ENCODE data around the gene KIF11.

The KIF11 gene

DNA sequence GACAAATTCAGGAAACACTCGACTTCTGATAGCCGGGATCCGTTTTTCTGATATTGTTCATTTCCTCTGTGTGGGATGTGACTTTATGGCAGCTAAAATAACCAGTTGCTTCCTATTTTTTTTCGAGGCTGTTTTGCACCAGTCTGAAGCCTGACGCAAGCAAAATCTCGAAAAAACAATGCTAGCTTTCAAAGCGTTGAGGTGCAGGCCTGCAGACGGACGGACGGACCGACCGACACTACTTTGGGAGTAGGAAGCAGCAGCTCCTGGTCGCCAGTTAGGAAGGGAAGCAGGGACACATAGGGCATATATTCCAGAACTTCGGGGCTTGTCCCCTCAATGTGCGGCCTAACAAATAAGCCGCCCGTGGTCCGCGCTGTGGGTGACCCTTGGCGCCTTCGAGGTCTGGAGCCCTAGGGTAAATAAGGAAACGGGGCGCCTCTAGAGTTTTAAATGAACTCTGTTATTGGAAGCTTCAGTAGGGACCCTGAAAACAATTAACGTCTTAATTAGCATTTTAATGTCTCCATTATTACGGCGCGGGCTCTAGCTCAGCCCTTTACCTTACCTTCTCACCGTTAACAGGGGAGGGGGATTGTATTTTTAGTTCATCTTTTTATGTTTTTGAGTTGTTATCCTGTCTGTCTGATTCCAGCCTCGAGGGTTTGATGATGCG, 98.1 kb downstream of the KIF11 start:
- peaks cover 29% of the 10 kb centered on the region for H3F3A ChIP-seq (ENCODE audit: control insufficient read depth, insufficient read depth)
- peaks cover 8% of the 10 kb centered on the region for H3K36me3 ChIP-seq (ENCODE audit: control insufficient read depth, low read length)
- no peaks in the 10 kb centered on the region for H3K9me2 ChIP-seq (replicated peaks; ENCODE audit: control insufficient read depth, low read length)
- 0 out of 2 replicates have a peak, but pooled peaks cover 4% of the 10 kb centered on the region for H4K20me1 ChIP-seq (ENCODE audit: control insufficient read depth, insufficient read depth, low read depth, low read length)
- TF ChIP-seq, protein P1, sequence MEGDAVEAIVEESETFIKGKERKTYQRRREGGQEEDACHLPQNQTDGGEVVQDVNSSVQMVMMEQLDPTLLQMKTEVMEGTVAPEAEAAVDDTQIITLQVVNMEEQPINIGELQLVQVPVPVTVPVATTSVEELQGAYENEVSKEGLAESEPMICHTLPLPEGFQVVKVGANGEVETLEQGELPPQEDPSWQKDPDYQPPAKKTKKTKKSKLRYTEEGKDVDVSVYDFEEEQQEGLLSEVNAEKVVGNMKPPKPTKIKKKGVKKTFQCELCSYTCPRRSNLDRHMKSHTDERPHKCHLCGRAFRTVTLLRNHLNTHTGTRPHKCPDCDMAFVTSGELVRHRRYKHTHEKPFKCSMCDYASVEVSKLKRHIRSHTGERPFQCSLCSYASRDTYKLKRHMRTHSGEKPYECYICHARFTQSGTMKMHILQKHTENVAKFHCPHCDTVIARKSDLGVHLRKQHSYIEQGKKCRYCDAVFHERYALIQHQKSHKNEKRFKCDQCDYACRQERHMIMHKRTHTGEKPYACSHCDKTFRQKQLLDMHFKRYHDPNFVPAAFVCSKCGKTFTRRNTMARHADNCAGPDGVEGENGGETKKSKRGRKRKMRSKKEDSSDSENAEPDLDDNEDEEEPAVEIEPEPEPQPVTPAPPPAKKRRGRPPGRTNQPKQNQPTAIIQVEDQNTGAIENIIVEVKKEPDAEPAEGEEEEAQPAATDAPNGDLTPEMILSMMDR (IDR thresholded peaks at IDR 0.05; ENCODE audit: low read depth, low read length, poor library complexity, severe bottlenecking) = no peak
- no peak; the same call in 1 of the 2 replicates for TF ChIP-seq EZH2phosphoT487 (IDR thresholded peaks at IDR 0.05; ENCODE audit: borderline replicate concordance, low read length)
- H3K27me3 ChIP-seq (ENCODE audit: control insufficient read depth, low read length) = peaks cover 56% of the 10 kb centered on the region
- peak overlapping the region; percentile 84 for H3K4me3 ChIP-seq (ENCODE audit: low read length)
- H3K9me3 ChIP-seq (ENCODE audit: control insufficient read depth, insufficient read depth, low read length) = no peaks in the 10 kb centered on the region
- peak overlapping the region; percentile 97 for H3K4me2 ChIP-seq (ENCODE audit: low read length)
- H3K27ac ChIP-seq (ENCODE audit: low read depth, low read length) = 0 out of 2 replicates have a peak overlapping the region, but pooled peaks have one; percentile 3
- H3K79me2 ChIP-seq (ENCODE audit: control insufficient read depth, low read length) = no peaks in the 10 kb centered on the region
- peaks cover 42% of the 10 kb centered on the region for H3K4me1 ChIP-seq (ENCODE audit: control insufficient read depth, low read length)

DNA sequence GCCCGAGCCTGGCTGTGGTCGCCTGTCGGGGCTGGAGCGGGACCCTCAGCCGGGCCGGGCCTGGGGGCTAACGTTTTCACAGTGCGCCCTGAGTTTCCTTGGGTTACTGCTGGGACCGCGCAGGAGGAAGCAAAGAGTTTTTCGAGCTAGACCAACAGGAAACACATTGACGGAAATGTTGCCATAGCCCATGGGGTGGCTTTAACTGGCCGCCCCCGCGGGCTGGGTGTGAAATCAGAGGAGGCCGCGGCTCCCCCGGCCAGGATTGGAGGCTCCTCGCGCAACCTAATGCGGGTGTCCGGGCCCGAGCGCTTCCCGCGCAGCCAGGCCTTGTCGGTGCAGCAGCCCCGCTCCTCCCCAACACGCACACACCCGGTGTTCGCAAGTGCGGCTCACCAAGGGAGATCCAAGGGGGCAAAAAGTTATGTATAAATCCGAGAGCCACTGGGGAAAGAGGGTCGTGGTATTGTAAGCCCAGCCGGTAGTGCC, 98.7 kb downstream of the KIF11 start:
- peak overlapping the region; percentile 84 for H3K4me3 ChIP-seq (ENCODE audit: low read length)
- 0 out of 2 replicates have a peak, but pooled peaks cover 4% of the 10 kb centered on the region for H4K20me1 ChIP-seq (ENCODE audit: control insufficient read depth, insufficient read depth, low read depth, low read length)
- peaks cover 8% of the 10 kb centered on the region for H3K36me3 ChIP-seq (ENCODE audit: control insufficient read depth, low read length)
- H3K9me3 ChIP-seq (ENCODE audit: control insufficient read depth, insufficient read depth, low read length) = no peaks in the 10 kb centered on the region
- H3K79me2 ChIP-seq (ENCODE audit: control insufficient read depth, low read length) = no peaks in the 10 kb centered on the region
- H3K27me3 ChIP-seq (ENCODE audit: control insufficient read depth, low read length) = peaks cover 56% of the 10 kb centered on the region
- H3K9me2 ChIP-seq (replicated peaks; ENCODE audit: control insufficient read depth, low read length) = no peaks in the 10 kb centered on the region
- peaks cover 29% of the 10 kb centered on the region for H3F3A ChIP-seq (ENCODE audit: control insufficient read depth, insufficient read depth)
- peak overlapping the region; percentile 97 for H3K4me2 ChIP-seq (ENCODE audit: low read length)
- no peak; the same call in 1 of the 2 replicates for TF ChIP-seq EZH2phosphoT487 (IDR thresholded peaks at IDR 0.05; ENCODE audit: borderline replicate concordance, low read length)
- TF ChIP-seq, protein P1 (IDR thresholded peaks at IDR 0.05; ENCODE audit: low read depth, low read length, poor library complexity, severe bottlenecking) = no peak
- no peak overlapping the region for H3K27ac ChIP-seq (ENCODE audit: low read depth, low read length)
- H3K4me1 ChIP-seq (ENCODE audit: control insufficient read depth, low read length) = peaks cover 42% of the 10 kb centered on the region

DNA sequence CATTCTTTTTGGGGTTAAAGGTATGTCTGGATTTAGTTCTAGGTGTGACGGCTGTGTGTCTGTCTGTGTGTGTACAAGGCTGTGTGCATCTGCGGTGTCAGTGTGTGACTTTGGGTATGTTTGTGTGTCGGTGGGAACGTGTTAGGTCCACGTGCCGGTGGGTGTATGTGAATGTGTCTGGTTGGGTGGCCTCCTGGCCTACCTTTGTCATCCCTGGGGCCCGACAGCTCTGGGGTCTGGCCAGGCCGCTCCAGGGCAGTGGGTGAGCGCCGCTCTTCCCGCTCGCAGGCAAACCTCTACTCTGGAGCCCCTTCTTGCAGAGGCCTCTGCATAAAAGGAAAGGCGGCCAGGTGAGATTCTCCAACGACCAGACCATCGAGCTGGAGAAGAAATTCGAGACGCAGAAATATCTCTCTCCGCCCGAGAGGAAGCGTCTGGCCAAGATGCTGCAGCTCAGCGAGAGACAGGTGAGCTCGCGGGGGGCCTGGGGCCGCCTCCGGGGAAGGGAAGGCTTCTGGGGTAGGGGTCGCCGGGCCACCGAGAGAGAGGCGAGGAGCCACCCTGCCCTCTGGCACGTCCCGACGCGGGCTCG, 99.2 kb downstream of the KIF11 start:
- no peaks in the 10 kb centered on the region for H3K79me2 ChIP-seq (ENCODE audit: control insufficient read depth, low read length)
- H3K4me2 ChIP-seq (ENCODE audit: low read length) = peak overlapping the region; percentile 97
- 0 out of 2 replicates have a peak, but pooled peaks cover 4% of the 10 kb centered on the region for H4K20me1 ChIP-seq (ENCODE audit: control insufficient read depth, insufficient read depth, low read depth, low read length)
- no peak overlapping the region for H3K27ac ChIP-seq (ENCODE audit: low read depth, low read length)
- peak overlapping the region; percentile 84 for H3K4me3 ChIP-seq (ENCODE audit: low read length)
- peaks cover 42% of the 10 kb centered on the region for H3K4me1 ChIP-seq (ENCODE audit: control insufficient read depth, low read length)
- no peak; the same call in 1 of the 2 replicates for TF ChIP-seq EZH2phosphoT487 (IDR thresholded peaks at IDR 0.05; ENCODE audit: borderline replicate concordance, low read length)
- TF ChIP-seq, protein P1 (IDR thresholded peaks at IDR 0.05; ENCODE audit: low read depth, low read length, poor library complexity, severe bottlenecking) = no peak
- peaks cover 29% of the 10 kb centered on the region for H3F3A ChIP-seq (ENCODE audit: control insufficient read depth, insufficient read depth)
- H3K27me3 ChIP-seq (ENCODE audit: control insufficient read depth, low read length) = peaks cover 59% of the 10 kb centered on the region
- no peaks in the 10 kb centered on the region for H3K9me2 ChIP-seq (replicated peaks; ENCODE audit: control insufficient read depth, low read length)
- H3K36me3 ChIP-seq (ENCODE audit: control insufficient read depth, low read length) = peaks cover 8% of the 10 kb centered on the region
- H3K9me3 ChIP-seq (ENCODE audit: control insufficient read depth, insufficient read depth, low read length) = no peaks in the 10 kb centered on the region

All from DOHH2 (cell line).